SU-DHL-6 (cell line): ENCODE results near the gene EPB41L4B.

ENCODE experiments used
- EZH2phosphoT487 ChIP-seq: fragments of 200-600 bp; sonication (generic), shearing (Covaris generic); conservative IDR thresholded peaks from 2 replicates; pipeline ENCODE4 v1.6.1; 2018; ENCODE audit warnings: mild to moderate bottlenecking, antibody characterized with exemption, low read length, moderate library complexity, mixed read lengths
- TF ChIP-seq, protein P1 (sequence below): fragments of 200-600 bp; sonication (generic); IDR thresholded peaks from one replicate; pipeline ENCODE4 v1.5.1; 2017; ENCODE audit warnings: antibody characterized with exemption, mild to moderate bottlenecking, low read length, moderate library complexity; ENCODE audit not compliant: insufficient read depth, poor library complexity, severe bottlenecking

DNA sequence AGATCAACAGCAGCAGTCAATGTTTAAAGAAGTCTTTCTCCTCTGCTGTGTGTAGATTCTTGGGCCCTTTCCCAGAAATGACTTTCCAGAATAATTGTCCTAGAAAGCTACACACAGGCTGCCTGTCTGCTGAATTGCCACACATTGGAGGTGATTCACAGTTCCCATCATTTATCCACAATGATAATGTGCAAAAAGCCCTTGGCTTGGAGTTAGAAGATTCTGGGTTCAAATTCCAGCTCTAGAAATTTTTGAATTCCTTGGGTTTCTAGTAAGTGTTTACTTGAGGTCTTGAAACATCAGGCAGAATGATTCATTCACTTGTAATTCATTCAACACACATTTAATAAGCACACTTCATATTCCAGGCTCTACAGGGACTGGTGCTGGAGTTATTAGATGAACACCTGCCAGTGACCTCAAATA lies 28.6 kb upstream of the EPB41L4B start:
- TF ChIP-seq, protein P1, sequence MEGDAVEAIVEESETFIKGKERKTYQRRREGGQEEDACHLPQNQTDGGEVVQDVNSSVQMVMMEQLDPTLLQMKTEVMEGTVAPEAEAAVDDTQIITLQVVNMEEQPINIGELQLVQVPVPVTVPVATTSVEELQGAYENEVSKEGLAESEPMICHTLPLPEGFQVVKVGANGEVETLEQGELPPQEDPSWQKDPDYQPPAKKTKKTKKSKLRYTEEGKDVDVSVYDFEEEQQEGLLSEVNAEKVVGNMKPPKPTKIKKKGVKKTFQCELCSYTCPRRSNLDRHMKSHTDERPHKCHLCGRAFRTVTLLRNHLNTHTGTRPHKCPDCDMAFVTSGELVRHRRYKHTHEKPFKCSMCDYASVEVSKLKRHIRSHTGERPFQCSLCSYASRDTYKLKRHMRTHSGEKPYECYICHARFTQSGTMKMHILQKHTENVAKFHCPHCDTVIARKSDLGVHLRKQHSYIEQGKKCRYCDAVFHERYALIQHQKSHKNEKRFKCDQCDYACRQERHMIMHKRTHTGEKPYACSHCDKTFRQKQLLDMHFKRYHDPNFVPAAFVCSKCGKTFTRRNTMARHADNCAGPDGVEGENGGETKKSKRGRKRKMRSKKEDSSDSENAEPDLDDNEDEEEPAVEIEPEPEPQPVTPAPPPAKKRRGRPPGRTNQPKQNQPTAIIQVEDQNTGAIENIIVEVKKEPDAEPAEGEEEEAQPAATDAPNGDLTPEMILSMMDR: no peak
- no peak for TF ChIP-seq EZH2phosphoT487
